ENCODE measurements around the gene JPH3. TPM values are rescaled to one million over a fixed set of nuclear protein-coding genes. Genes with fewer than 3 reads are reported as not detected.

Gene JPH3
- total RNA-seq, 1 experiment from 2014 or later = 32.7 TPM

DNA sequence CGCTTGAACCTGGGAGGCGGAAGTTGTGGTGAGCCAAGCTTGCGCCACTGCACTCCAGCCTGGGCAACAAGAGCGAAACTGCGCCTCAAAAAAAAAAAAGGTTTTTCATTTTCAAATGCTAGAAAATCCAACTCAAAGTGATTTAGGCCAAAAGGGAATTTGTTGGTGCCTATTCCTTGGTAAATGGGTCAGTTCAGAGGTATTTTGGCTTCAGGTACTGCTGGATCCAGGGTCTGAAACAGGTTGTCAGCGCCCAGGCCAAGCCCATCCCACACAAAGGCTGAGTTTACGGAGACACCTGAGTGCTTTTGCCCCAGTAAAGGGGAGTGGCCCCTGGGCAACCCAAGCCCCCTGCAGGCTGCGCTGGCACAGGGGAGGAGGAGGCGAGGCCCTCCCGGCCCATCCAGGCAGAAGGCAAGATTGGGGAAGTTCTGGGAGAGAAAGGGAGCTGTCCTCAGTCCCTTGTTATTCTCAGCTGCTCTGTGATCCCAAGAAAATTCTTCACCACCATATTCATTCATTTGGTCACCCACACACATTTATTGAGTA is 8.5 kb upstream of the JPH3 start:
- H4K91ac ChIP-seq (ENCODE audit: insufficient read length, low read depth, low read length) = no peak overlapping the region
- peaks cover 33% of the 10 kb centered on the region for H3K27me3 Mint-ChIP-seq (ENCODE audit: low read depth)
- no peak overlapping the region for H3K56ac ChIP-seq (ENCODE audit: insufficient read length, low read depth, low read length)
- TF ChIP-seq, protein P1, sequence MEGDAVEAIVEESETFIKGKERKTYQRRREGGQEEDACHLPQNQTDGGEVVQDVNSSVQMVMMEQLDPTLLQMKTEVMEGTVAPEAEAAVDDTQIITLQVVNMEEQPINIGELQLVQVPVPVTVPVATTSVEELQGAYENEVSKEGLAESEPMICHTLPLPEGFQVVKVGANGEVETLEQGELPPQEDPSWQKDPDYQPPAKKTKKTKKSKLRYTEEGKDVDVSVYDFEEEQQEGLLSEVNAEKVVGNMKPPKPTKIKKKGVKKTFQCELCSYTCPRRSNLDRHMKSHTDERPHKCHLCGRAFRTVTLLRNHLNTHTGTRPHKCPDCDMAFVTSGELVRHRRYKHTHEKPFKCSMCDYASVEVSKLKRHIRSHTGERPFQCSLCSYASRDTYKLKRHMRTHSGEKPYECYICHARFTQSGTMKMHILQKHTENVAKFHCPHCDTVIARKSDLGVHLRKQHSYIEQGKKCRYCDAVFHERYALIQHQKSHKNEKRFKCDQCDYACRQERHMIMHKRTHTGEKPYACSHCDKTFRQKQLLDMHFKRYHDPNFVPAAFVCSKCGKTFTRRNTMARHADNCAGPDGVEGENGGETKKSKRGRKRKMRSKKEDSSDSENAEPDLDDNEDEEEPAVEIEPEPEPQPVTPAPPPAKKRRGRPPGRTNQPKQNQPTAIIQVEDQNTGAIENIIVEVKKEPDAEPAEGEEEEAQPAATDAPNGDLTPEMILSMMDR (conservative IDR thresholded peaks at IDR 0.05) = no peak
- peaks cover 3 to 5% of the 10 kb centered on the region in 2 experiments for H3K4me1 Mint-ChIP-seq
- H2AFZ ChIP-seq (ENCODE audit: low read length) = no peak overlapping the region
- H3K4ac ChIP-seq (ENCODE audit: low read depth, low read length) = no peak overlapping the region
- DNase-seq = no peak
- no peaks in the 10 kb centered on the region for H3K9me3 ChIP-seq (ENCODE audit: control insufficient read depth, low read depth, low read length)
- H3K9ac ChIP-seq (ENCODE audit: extremely low read depth, insufficient read length, low read length) = no peak overlapping the region
- no peak overlapping the region for H2BK12ac ChIP-seq (ENCODE audit: insufficient read length, low read depth, low read length)
- H3K23ac ChIP-seq (ENCODE audit: insufficient read length, low read depth, low read length) = no peak overlapping the region
- no peak overlapping the region for H3K14ac ChIP-seq (ENCODE audit: insufficient read depth, low read length)
- no peak overlapping the region for H4K5ac ChIP-seq (ENCODE audit: insufficient read length, low read depth, low read length)
- no peak overlapping the region for H3K4me2 ChIP-seq (ENCODE audit: insufficient read depth, insufficient read length, low read length)
- H3K27ac Mint-ChIP-seq = no peak overlapping the region
- no peaks in the 10 kb centered on the region for H3K36me3 Mint-ChIP-seq (ENCODE audit: insufficient read depth in 1 of 3, low read depth in 3 of 3)
- H3K23me2 ChIP-seq (ENCODE audit: insufficient read length, low read depth, low read length, poor library complexity, severe bottlenecking) = no peaks in the 10 kb centered on the region
- H2BK15ac ChIP-seq (ENCODE audit: low read depth, low read length) = no peak overlapping the region
- H3K79me1 ChIP-seq (ENCODE audit: insufficient read depth, low read depth, low read length, poor library complexity, severe bottlenecking) = no peaks in the 10 kb centered on the region
- H3K18ac ChIP-seq (ENCODE audit: insufficient read length, low read depth, low read length) = no peak overlapping the region
- no peaks in the 10 kb centered on the region for H3K4me1 ChIP-seq (ENCODE audit: insufficient read depth, low read length)
- H3T11ph ChIP-seq (ENCODE audit: low read length) = no peak overlapping the region
- WGBS (ENCODE audit: extremely low coverage, insufficient read length, low lambda C conversion rate) = no CpG with 5 or more reads among the region's 10 CpGs
- no peak overlapping the region for H2BK120ac ChIP-seq (ENCODE audit: low read depth, low read length, poor library complexity, severe bottlenecking)
- H2BK5ac ChIP-seq (ENCODE audit: insufficient read length, low read length) = no peak overlapping the region
- H3K27me3 ChIP-seq (ENCODE audit: insufficient read depth, low read length) = no peaks in the 10 kb centered on the region
- no peaks in the 10 kb centered on the region for H4K20me1 ChIP-seq (ENCODE audit: control insufficient read depth, insufficient read depth, insufficient read length)
- H3K9me3 Mint-ChIP-seq = no peaks in the 10 kb centered on the region
- H3K4me3 Mint-ChIP-seq = no peak overlapping the region
- no peak overlapping the region for H2BK20ac ChIP-seq (ENCODE audit: low read depth, low read length, poor library complexity, severe bottlenecking)
- no peak overlapping the region for H4K8ac ChIP-seq (replicated peaks; ENCODE audit: insufficient read length, low read depth, low read length)
- H3K79me2 ChIP-seq (ENCODE audit: insufficient read depth, low read length) = no peaks in the 10 kb centered on the region
- H2AK5ac ChIP-seq (ENCODE audit: insufficient read length, low read length) = no peak overlapping the region
- H3K27ac ChIP-seq (ENCODE audit: insufficient read length, low read depth, low read length) = no peak overlapping the region

All from H9 (cell line).